Activated CD8-positive, alpha-beta memory T cell treated with anti-CD3 and anti-CD28 coated beads for 4 hours (primary cell): ENCODE data around the gene PDE2A.

ENCODE experiments used
- DNase-seq, 2 donors: peaks; one replicate each; pipeline ENCODE4 v3.0.0-alpha.2; 2020; ENCODE audit warnings: low read depth in 2 of 2

Gene PDE2A

GRCh38 chr11:72684236-72684912 lies 10.2 kb upstream of the PDE2A start:
- no peak for DNase-seq

GRCh38 chr11:72683782-72684200 lies 9.6 kb upstream of the PDE2A start:
- peak; percentile 19 to 27 for DNase-seq

GRCh38 chr11:72682858-72683243 lies 8.6 kb upstream of the PDE2A start:
- DNase-seq: no peak

GRCh38 chr11:72682238-72682857 lies 8.1 kb upstream of the PDE2A start:
- no peak for DNase-seq

GRCh38 chr11:72681226-72682153 lies 7.3 kb upstream of the PDE2A start:
- no peak for DNase-seq

- no peak for DNase-seq
Observed at GRCh38 chr11:72680624-72681158, 6.5 kb upstream of the PDE2A start.

- DNase-seq: no peak
Observed at GRCh38 chr11:72679869-72680268, 5.6 kb upstream of the PDE2A start.

GRCh38 chr11:72678524-72678923 lies 4.3 kb upstream of the PDE2A start:
- DNase-seq: no peak

GRCh38 chr11:72676861-72677341 lies 2.7 kb upstream of the PDE2A start:
- peak in 1 of 2 donors; percentile 21 for DNase-seq

GRCh38 chr11:72675221-72675620 lies 999 bp upstream of the PDE2A start:
- no peak for DNase-seq

- no peak for DNase-seq
Observed at GRCh38 chr11:72673284-72673942, 809 bp downstream of the PDE2A start.

- no peak for DNase-seq
Observed at GRCh38 chr11:72672597-72673238, 1.5 kb downstream of the PDE2A start.

GRCh38 chr11:72671152-72672099 lies 2.8 kb downstream of the PDE2A start:
- DNase-seq: no peak

GRCh38 chr11:72670041-72670440 lies 4.2 kb downstream of the PDE2A start:
- no peak for DNase-seq

GRCh38 chr11:72669527-72669926 lies 4.7 kb downstream of the PDE2A start:
- no peak for DNase-seq

- no peak for DNase-seq
Observed at GRCh38 chr11:72668629-72669347, 5.4 kb downstream of the PDE2A start.

GRCh38 chr11:72665911-72666472 lies 8.2 kb downstream of the PDE2A start:
- no peak for DNase-seq

GRCh38 chr11:72662036-72662435 lies 12.2 kb downstream of the PDE2A start:
- DNase-seq: no peak

- no peak for DNase-seq
Observed at GRCh38 chr11:72661486-72661885, 12.7 kb downstream of the PDE2A start.
